ENCODE measurements around the gene GDI2. TPM values are rescaled to one million over a fixed set of nuclear protein-coding genes. Genes with fewer than 3 reads are reported as not detected.
"Not testable (repeated sequence)": the region's sequence is repeated elsewhere in the genome, so short reads cannot be mapped to it uniquely, and the experiment has no call there.

GDI2 gene
- polyA plus RNA-seq, 1 donor (not counting 4 experiments of a cell fraction or from before 2014, with no cell fraction given), result 293 TPM

DNA sequence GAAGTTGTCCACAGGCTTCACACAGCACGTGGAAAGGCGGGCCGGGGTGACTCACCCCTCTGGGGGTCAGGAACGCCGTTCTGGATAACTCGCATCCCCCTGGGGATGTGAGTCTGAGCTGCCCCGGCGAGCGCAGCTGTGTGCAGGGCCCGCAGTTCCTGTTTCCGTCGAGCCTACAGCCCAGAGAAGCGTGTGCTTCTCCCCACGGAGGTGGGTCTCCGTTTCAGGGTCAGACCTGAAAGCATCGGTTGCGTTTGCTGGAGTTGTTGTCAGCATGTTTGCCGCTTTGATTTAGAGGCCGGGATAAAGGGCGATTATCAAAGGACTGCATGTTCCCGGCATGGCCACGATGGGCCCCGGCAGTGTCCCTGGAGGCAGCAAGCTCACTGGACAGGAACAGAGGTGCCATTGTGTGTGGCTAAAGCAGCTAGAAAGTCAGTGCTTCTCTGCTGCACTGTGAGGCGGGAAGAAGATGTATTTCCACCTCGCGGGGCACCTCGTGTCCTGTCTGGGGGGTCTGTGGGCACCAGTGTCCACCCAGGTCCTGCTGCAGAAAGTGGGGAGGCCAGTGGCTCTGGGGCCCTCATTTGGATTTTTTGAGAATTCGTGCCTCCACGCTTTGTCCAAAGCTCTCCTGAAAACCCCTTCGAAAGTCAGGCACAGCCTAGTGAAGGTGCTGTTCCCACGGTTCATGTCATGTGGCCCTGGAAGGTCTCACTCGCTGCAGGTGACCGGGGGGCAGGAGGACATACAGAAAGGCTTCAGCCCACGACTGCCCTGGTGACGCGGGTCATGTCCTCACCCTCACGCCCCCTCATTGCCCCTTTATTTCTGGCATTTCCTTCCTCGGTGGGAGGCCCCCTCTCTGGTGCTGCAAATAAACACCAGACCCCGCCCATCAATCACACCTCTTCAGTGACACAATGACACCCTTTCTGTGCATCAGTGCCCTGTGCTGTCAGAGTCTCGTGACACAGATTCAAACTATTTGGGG lies 27.4 kb upstream of the GDI2 start:
- no peak overlapping the region for H3K4me3 ChIP-seq (ENCODE audit: control insufficient read depth in 2 of 3, extremely low read depth in 1 of 3, insufficient read depth in 2 of 3, low read depth in 1 of 3, low read length in 3 of 3)
- H3K36me3 ChIP-seq (ENCODE audit: control insufficient read depth in 2 of 2, extremely low read depth in 1 of 2, insufficient read depth in 2 of 2, low read length in 2 of 2), result no peaks in the 10 kb centered on the region
- FAIRE-seq (no peak), DNase-seq (ENCODE audit: low read depth, low spot score) (no peak)
- no peak overlapping the region for H3K9ac ChIP-seq (ENCODE audit: control insufficient read depth, extremely low read depth, insufficient read depth, low read length)
- H3K9me1 ChIP-seq (ENCODE audit: control insufficient read depth, extremely low read depth, insufficient read depth, low read length), result no peaks in the 10 kb centered on the region
- H3K4me1 ChIP-seq (ENCODE audit: control insufficient read depth, extremely low read depth, insufficient read depth, low read length), result no peaks in the 10 kb centered on the region
- H4K20me1 ChIP-seq (ENCODE audit: control insufficient read depth, extremely low read depth, insufficient read depth, low read length), result no peaks in the 10 kb centered on the region
- H3K9me3 ChIP-seq (ENCODE audit: control insufficient read depth, low read depth, low read length), result no peaks in the 10 kb centered on the region
- no peak overlapping the region for H3K4me2 ChIP-seq (ENCODE audit: control insufficient read depth, extremely low read depth, insufficient read depth, low read depth, low read length)
- dilution Hi-C loops (cut with MboI; ENCODE audit: extremely low pct_ligation_motif_present, low sequenced_read_pairs), result no loop called here
- TF ChIP-seq EZH2 (IDR thresholded peaks at IDR 0.05; ENCODE audit: low read length), result no peak
- TF ChIP-seq, protein P1, sequence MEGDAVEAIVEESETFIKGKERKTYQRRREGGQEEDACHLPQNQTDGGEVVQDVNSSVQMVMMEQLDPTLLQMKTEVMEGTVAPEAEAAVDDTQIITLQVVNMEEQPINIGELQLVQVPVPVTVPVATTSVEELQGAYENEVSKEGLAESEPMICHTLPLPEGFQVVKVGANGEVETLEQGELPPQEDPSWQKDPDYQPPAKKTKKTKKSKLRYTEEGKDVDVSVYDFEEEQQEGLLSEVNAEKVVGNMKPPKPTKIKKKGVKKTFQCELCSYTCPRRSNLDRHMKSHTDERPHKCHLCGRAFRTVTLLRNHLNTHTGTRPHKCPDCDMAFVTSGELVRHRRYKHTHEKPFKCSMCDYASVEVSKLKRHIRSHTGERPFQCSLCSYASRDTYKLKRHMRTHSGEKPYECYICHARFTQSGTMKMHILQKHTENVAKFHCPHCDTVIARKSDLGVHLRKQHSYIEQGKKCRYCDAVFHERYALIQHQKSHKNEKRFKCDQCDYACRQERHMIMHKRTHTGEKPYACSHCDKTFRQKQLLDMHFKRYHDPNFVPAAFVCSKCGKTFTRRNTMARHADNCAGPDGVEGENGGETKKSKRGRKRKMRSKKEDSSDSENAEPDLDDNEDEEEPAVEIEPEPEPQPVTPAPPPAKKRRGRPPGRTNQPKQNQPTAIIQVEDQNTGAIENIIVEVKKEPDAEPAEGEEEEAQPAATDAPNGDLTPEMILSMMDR (optimal IDR thresholded peaks at IDR 0.05 in 1 of 3, IDR thresholded peaks at IDR 0.05 in 1 of 3, conservative IDR thresholded peaks at IDR 0.05 in 1 of 3; ENCODE audit: extremely low read depth in 1 of 3, insufficient read depth in 2 of 3, low read length in 3 of 3), result no peak
- H3K79me2 ChIP-seq (ENCODE audit: control insufficient read depth, insufficient read depth, low read length), result no peaks in the 10 kb centered on the region
- no peak overlapping the region for H2AFZ ChIP-seq (ENCODE audit: control insufficient read depth, low read length)
- H3K27ac ChIP-seq (ENCODE audit: control insufficient read depth, insufficient read depth, low read length), result no peak overlapping the region
- H3K27me3 ChIP-seq (ENCODE audit: control insufficient read depth, extremely low read depth, insufficient read depth, low read length), result no peaks in the 10 kb centered on the region

DNA sequence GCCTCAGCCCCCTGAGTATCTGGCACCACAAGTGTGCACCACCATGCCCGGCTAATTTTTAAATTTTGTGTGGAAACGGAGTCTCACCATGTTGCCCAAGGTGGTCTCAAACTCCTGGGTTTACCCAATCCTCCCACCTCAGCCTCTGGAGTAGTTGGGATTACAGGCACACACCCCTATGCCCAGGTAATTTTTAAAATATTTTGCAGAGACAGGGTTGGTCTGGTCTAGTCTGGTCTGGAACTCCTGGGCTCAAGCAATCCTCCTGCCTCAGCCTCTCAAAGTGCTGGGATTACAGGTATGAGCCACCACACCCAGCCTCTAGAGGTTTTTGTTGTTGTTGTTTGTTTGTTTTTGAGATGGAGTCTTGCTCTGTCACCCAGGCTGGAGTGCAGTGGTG lies 22.9 kb upstream of the GDI2 start:
- H3K9ac ChIP-seq (ENCODE audit: control insufficient read depth, extremely low read depth, insufficient read depth, low read length); H2AFZ ChIP-seq (ENCODE audit: control insufficient read depth, low read length); H3K27me3 ChIP-seq (ENCODE audit: control insufficient read depth, extremely low read depth, insufficient read depth, low read length); DNase-seq (ENCODE audit: low read depth, low spot score); H4K20me1 ChIP-seq (ENCODE audit: control insufficient read depth, extremely low read depth, insufficient read depth, low read length); H3K79me2 ChIP-seq (ENCODE audit: control insufficient read depth, insufficient read depth, low read length); FAIRE-seq; H3K4me2 ChIP-seq (ENCODE audit: control insufficient read depth, extremely low read depth, insufficient read depth, low read depth, low read length); H3K36me3 ChIP-seq (ENCODE audit: control insufficient read depth in 2 of 2, extremely low read depth in 1 of 2, insufficient read depth in 2 of 2, low read length in 2 of 2); dilution Hi-C loops (cut with MboI; ENCODE audit: extremely low pct_ligation_motif_present, low sequenced_read_pairs); H3K4me1 ChIP-seq (ENCODE audit: control insufficient read depth, extremely low read depth, insufficient read depth, low read length); H3K27ac ChIP-seq (ENCODE audit: control insufficient read depth, insufficient read depth, low read length); H3K9me3 ChIP-seq (ENCODE audit: control insufficient read depth, low read depth, low read length); H3K4me3 ChIP-seq (ENCODE audit: control insufficient read depth in 2 of 3, extremely low read depth in 1 of 3, insufficient read depth in 2 of 3, low read depth in 1 of 3, low read length in 3 of 3); H3K9me1 ChIP-seq (ENCODE audit: control insufficient read depth, extremely low read depth, insufficient read depth, low read length): not testable (repeated sequence)

Data from keratinocyte (primary cell).